Epidermal melanocyte (primary cell): ENCODE results near the gene THUMPD3.
A peak's percentile ranks its signal among the peaks of the same experiment; 100 is the strongest.

Experiments used
- DNase-seq: peaks from one replicate; pipeline ENCODE4 v3.0.0; 2011; ENCODE audit warnings: low spot score; ENCODE audit not compliant: insufficient read length

The THUMPD3 gene

GRCh38 chr3:9397906-9398699, 35.2 kb downstream of the THUMPD3 start:
- peak; percentile 16 for DNase-seq

- no peak for DNase-seq
Measured at GRCh38 chr3:9398700-9399336, 36.0 kb downstream of the THUMPD3 start.

- DNase-seq: no peak
Measured at GRCh38 chr3:9399337-9399703, 36.5 kb downstream of the THUMPD3 start.

- DNase-seq: peak; percentile 54
Measured at GRCh38 chr3:9399746-9400145, 36.9 kb downstream of the THUMPD3 start.

GRCh38 chr3:9400616-9401015, 37.8 kb downstream of the THUMPD3 start:
- DNase-seq: no peak

- DNase-seq: no peak
Measured at GRCh38 chr3:9401986-9402385, 39.1 kb downstream of the THUMPD3 start.

GRCh38 chr3:9402410-9403228, 39.8 kb downstream of the THUMPD3 start:
- DNase-seq: peak; percentile 36

GRCh38 chr3:9403463-9403862, 40.6 kb downstream of the THUMPD3 start:
- DNase-seq: no peak

- no peak for DNase-seq
Measured at GRCh38 chr3:9404680-9405079, 41.8 kb downstream of the THUMPD3 start.

GRCh38 chr3:9405756-9406155, 42.9 kb downstream of the THUMPD3 start:
- DNase-seq: no peak

- no peak for DNase-seq
Measured at GRCh38 chr3:9406856-9407626, 44.2 kb downstream of the THUMPD3 start.

- DNase-seq: no peak
Measured at GRCh38 chr3:9408061-9408460, 45.2 kb downstream of the THUMPD3 start.

GRCh38 chr3:9408546-9408945, 45.7 kb downstream of the THUMPD3 start:
- no peak for DNase-seq

GRCh38 chr3:9409981-9410854, 47.4 kb downstream of the THUMPD3 start:
- no peak for DNase-seq

- no peak for DNase-seq
Measured at GRCh38 chr3:9411302-9411701, 48.4 kb downstream of the THUMPD3 start.

- no peak for DNase-seq
Measured at GRCh38 chr3:9412293-9412692, 49.4 kb downstream of the THUMPD3 start.

- DNase-seq: no peak
Measured at GRCh38 chr3:9414826-9415225, 52.0 kb downstream of the THUMPD3 start.

GRCh38 chr3:9415485-9416138, 52.8 kb downstream of the THUMPD3 start:
- no peak for DNase-seq

GRCh38 chr3:9416139-9416780, 53.4 kb downstream of the THUMPD3 start:
- DNase-seq: no peak
